Retina (tissue), 1 donor: ENCODE results near the gene ADAM22.

Source experiments
- DNase-seq: peaks from one replicate; pipeline ENCODE4 v3.0.0-alpha.2; 2016

The ADAM22 gene

DNA sequence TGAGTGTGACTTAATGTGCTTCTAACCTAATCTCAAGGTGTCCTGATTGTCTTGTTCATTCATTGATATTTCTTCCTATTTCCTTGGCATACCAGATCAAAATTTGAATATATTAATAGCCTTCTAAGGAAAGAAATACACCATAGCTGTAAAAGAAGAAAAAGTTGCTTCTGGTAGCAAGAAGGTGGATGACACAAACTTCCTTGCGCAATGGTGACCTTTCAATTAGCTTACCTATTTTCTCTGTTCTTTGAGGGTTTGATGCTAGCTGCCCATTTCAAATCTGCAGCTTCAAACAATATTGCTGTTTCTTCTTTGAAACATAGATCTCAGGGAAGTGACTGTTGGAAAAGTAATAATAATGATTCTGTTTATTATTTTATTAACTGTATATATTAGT is 108.8 kb downstream of the ADAM22 start:
- DNase-seq = no peak

DNA sequence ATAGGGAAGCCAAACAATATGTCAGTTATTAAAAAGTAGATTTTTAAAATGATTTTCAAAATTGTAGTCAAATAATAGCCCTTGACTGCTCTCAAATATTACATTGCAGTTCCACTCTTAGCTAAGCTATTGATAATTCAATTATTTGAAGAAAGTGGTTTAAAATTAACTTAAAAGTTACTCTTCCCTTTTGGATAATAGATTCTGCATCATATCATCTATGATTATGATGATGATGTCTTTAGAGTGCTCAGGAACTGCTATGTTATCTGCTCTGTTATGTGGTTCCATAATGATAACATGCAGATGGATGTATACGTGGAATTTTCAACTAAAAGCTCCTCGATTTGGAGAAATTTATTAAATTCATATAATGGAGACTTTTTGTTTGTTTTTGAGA is 110.0 kb downstream of the ADAM22 start:
- DNase-seq = no peak

GRCh38 chr7:88046839-88047573 is 113.0 kb downstream of the ADAM22 start:
- no peak for DNase-seq

DNA sequence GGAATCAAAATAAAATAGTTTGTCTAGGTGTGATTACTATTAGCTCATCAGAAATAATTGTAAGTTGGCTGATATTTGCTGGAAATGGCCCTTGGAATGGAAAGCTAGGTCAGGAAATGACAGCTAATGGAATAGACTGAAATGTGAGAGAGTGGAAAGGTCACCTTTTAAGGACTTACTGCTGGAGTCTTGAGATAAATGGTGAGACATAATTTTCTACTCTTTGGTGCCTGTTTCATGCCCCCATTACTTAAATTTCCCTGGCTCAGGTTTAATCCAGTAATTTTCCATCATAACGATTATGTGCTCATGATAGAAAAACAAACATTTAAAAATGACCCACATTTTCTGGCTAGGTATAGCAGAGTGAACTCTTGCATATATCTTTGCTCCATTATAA is 123.6 kb downstream of the ADAM22 start:
- DNase-seq = no peak

DNA sequence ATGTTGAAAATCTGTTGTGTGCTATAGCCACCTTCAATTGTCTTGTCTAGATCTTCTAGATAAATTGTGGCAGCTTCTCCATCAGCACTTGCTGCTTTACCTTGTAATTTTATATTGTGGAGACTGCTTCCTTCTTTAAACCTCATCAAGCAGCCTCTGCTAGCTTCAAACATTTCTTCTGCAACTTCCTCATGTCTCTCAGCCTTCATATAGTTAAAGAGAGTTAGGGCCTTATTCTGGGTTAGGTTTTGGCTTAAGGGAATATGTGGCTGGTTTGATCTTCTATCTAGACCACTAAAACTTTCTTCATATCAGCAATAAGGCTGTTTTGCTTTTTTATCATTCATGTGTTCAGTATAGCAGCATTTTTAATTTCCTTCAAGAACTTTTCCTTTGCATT is 128.2 kb downstream of the ADAM22 start:
- DNase-seq = no peak

DNA sequence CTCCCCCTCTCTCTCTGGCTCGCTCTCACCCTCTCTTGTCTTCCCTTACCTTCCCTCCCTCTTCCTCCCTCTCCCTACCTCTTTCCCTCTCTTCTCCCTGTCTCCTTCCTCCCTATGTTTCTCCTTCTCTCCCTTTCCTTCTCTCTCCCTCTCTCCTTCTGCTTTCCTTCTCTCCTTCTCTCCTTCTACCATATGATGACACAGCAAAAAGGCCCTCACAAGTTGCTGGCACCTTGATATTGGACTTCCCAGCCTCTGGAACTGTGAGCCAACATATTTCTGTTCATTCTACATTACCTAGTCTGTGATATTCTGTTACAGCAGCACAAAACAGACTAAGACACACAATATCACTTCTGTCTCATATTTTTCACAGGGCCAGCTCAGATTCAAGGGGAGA is 135.0 kb downstream of the ADAM22 start:
- no peak for DNase-seq

DNA sequence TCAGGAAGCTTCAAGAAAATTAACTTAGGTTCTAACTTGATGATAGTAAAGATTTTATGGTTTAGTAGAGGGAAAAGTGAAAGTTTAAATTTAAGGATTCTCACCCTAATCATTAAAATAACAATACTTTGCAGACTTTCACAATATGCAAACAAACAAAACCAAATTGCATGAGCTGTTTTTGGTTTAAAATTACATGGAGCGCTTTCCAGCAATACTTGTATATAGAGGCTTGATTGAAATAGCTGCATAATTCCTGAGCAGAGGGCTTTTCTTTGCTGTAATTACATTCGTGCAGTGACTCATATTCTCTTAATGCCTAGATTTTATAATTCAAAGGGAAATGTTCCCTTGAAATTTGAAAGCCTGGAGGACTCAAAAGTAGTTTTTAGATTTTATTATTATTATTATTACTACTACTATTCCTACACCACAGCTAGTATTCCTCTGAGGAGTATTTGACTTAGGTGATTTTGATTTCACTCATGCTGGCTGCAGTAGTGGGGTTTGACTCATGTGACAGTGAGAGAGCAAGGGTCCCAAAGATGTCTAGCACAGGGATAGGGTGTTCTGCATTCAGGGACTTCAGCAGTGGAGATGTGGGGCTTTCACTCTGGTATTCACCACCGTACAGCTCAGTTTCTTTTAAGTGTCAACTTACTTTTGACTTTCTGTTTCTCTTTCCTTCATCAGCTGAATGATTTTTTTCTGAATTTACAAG is 138.1 kb downstream of the ADAM22 start:
- DNase-seq = no peak

DNA sequence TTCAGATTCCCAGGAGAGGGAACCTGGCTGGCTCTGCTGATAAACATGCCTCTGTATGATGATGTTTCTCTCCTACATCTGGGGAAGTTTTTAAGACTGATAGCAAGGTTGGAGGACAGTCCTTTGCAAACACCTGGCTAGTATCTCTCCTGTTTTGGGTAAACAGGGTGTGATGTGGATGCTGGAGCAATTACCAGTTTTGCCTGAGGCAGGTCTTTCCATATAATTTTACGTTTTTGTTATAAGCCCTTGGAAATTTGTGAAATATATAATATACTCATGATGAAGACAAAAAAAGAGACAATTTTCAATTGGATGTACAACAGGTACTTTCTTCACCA is 138.6 kb downstream of the ADAM22 start:
- DNase-seq = no peak

- no peak for DNase-seq
Measured at GRCh38 chr7:88073626-88074025, 139.6 kb downstream of the ADAM22 start.

DNA sequence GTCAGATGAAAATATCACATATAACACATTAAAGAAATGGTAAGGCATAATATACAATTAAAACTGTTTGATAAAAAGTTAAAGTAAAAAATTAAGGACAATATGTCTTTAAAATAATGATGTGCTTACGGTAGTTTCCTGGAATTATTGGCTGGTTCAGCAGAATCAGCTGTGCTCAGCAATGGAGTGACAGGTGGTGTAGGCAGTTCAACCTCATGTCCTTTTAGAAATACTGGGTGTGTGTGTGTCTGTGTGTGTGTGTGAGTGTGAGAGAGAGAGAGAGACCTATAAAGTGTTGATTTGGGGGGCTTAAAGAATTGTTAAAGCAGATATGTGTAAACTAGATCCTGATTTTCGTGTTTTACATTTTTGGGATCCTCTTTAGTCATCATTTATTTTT is 141.2 kb downstream of the ADAM22 start:
- no peak for DNase-seq

DNA sequence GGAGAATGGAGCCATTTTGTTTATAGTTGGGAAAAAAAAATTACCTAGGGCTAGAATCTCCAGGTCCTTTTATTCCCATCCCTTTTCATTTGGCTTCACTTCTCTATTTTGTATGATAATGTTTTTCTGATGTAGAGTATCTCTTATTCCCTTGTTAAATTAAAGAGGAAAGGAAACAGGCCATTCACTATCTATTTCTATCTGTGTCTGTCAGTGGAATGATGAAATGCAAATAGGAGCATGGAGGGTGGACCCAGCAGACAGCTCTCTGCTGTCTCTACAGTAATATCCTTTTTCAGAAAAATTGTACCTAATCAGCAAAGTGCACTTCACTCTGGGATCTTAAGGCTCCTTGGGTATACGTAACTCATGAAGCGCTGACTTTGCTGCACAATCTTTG is 149.8 kb downstream of the ADAM22 start:
- no peak for DNase-seq

GRCh38 chr7:88089561-88089960 is 155.5 kb downstream of the ADAM22 start:
- DNase-seq = no peak

DNA sequence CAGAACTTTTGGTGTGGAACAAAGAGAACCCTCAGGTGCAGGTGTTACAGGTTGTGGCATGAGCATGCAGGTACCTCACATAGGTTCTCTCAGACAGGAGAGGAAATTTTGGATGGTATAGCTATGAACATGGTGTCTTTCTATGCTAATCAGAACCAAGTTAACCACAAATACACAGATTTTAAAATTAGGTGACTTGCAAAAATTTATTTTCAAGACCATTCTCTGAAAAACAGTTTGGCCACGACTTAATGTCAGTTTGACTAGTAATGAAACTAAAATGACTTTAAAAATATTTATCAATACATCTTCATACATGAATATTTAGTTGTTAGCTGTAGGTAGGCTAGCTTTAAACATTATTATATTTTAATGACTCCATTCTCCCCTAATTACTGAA is 156.2 kb downstream of the ADAM22 start:
- no peak for DNase-seq

DNA sequence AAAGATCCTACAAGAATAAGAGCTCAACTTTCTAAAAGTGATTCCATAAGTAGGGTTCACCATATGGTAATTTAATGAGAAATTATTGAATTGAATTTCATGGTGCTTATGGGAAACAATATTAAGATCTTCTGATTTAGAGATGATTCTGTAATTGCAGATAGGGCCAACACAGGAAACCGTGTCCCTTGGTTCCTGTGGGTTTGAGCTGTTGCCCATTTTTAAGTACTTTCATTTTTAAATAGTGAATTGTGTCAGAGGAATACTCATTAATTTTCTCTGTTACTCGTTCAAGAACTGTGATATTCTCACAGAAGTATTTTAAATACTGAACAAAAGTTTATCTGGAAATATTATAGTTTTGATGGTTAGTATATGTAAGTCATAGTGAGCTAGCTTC is 156.6 kb downstream of the ADAM22 start:
- no peak for DNase-seq

DNA sequence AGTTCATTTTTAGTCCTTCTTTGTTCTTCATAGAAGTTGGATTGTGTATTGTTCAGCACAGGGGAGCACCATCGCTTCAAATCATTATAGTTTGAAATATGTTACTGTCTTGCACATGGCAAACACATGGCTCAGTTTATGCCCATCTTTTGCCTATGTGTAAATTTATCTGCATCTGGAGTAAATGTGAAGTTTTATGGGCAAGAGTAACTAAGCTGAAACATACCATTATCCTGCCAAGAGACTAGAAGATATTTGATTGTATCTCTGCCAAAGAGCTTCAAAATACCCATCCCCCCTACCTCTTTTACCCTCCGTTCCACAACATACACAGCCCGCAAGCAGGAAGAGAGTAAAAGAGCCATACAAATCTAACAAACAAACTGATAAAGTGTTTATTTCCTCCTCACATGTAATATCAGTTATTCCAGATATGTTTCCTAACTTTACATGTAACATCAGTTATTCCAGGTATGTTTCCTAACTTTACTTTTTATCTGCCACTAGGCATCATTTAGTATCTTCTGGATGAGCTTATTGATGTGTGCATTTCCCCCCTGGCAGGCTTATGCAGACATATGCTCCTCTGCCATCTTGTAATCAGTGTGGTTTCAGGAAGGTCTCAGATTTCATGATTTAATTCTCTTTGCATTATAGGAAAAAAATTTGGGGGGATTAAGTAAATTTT is 158.1 kb downstream of the ADAM22 start:
- DNase-seq = no peak

GRCh38 chr7:88092676-88092999 is 158.6 kb downstream of the ADAM22 start:
- DNase-seq = peak; percentile 48

- DNase-seq = no peak
Measured at GRCh38 chr7:88101769-88102168, 167.7 kb downstream of the ADAM22 start.

DNA sequence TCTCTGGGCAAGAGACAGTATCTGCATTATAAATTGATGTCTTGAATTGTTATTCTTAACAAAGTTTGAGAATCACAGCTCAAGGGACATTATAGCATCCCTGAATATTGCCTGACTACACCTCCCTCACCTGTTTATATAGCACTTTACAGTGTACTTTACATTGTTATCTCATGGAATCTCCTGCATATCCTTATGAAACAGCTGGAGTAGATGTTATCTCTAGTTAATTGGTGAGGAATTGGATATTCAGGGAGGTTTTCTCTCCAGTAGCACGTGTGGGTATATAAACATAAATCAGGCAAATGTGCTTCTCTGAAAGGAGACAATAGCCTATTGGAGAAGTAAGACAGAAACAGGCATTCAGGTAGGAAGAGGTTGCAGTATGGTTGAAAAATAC is 168.6 kb downstream of the ADAM22 start:
- DNase-seq = no peak

DNA sequence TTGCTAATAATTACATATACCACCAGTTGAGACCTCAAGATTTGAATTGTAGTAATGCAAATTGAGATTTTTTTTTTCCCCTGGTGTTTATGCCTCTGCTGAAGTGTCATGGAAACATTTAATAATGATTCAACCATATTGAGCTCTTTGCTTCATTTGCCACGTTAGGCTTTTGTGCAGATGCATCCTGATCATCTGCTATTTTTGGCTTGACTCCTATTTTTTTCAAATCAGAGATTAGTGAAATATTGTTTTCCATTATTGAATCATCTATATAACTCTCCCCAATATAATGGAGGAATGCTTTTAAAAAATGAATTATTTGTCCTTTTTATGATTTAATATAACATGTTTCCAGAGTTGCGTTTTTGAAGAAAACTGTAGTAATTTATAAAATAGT is 170.7 kb downstream of the ADAM22 start:
- no peak for DNase-seq

GRCh38 chr7:88105231-88105630 is 171.2 kb downstream of the ADAM22 start:
- DNase-seq = no peak

GRCh38 chr7:88106434-88106833 is 172.4 kb downstream of the ADAM22 start:
- DNase-seq = no peak

DNA sequence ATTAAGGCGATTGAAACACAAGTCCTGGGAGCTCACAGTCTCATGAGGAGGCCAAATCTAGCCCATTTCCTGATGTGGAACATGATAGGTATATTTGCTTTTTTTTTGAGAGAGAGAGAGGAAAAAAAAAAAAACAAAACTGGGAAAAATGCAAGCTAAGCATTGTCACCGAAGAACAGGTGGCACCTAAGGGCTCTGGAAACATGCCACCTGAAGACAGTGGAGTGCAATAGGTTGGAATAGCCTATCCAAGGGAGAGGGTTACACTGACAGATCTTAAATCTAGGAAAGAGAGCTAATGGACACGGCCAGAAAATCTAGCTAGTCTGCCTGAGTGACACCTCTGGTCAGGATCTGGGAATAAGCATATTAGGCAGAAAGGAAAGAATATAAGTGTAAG is 175.6 kb downstream of the ADAM22 start:
- DNase-seq = no peak

DNA sequence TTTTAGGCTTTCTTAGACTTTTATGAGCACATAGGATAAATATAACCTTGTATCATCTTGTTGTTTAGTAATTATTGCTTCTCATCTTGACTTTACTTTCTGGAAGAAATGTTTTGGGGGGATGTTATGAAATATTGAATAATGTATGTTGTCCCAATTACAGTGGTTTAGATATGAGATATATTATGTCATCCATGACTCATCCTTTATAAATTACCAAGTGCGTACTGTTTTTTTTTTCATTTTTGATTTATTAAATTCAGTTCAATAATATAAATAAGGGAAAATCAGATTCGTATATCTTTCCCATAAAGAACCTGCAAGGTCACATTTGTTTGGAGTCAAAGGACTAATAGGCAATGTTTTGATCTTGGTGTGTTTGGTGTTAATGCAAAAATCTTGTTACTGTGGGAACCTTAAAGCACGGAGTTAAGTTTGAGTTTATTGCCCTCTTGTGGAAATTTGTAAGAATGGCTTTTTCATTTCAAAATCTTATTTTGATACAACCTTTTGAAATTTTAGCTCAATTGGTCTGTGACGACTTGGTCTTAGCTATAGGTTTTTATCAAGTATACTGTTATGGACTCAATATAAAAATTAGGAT is 177.2 kb downstream of the ADAM22 start:
- DNase-seq = peak; percentile 31

DNA sequence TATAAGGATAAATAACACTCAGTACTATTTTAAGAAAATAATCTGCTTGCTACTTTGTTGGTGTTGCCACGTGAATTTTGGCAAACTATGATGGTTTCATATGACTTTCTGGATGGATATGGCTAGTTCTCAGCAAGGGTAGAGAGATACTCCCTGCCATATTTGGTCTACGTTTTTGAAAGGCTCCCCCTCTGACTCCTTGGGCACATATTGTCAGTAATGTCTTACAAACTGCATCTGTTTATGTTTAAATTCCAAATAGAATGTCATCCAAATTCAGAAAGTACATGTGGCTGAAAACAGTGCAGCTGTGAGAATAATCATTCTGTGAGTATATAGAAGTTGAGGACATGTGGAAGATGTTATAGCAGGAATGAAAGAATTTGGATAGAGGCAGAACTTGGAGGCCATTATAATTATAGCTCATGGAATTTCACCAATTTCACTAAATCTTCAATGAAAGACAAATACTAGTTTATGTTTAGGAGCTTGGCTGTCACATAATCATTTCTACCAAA is 178.0 kb downstream of the ADAM22 start:
- no peak for DNase-seq
